C4-2B (cell line): ENCODE results near the gene LYPD6.

ENCODE experiments used
- H3K27ac ChIP-seq: fragments of 450-650 bp; 2 replicates; pipeline ENCODE4 v1.5.1; 2017
- ZFX ChIP-seq: fragments of 450-650 bp; IDR thresholded peaks from 2 replicates; pipeline ENCODE4 v1.6.1; 2017
- TF ChIP-seq, protein P1 (sequence below): fragments of 450-650 bp; conservative IDR thresholded peaks from 2 replicates; pipeline ENCODE4 v1.5.1; 2017; ENCODE audit warnings: mild to moderate bottlenecking

The LYPD6 gene

DNA sequence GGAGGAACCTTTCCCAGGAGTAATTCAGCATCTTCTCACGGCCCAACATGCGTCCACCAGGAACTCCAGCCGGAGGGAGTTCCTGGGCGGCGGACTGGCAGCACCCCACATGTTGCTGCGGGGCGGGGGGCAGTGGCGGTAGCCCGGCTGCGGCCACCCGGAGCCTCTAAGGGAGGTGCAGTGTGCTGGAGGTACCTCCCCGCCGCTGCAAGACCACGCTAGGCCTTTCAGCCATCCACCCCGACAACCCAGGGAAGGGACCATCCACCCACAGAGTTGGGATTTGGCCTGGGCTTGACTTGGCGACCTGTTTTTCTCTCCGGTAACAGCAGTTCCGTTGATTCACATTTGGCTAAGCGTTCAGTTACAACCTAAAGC, 625 bp downstream of the LYPD6 start:
- no peak for TF ChIP-seq ZFX
- TF ChIP-seq, protein P1, sequence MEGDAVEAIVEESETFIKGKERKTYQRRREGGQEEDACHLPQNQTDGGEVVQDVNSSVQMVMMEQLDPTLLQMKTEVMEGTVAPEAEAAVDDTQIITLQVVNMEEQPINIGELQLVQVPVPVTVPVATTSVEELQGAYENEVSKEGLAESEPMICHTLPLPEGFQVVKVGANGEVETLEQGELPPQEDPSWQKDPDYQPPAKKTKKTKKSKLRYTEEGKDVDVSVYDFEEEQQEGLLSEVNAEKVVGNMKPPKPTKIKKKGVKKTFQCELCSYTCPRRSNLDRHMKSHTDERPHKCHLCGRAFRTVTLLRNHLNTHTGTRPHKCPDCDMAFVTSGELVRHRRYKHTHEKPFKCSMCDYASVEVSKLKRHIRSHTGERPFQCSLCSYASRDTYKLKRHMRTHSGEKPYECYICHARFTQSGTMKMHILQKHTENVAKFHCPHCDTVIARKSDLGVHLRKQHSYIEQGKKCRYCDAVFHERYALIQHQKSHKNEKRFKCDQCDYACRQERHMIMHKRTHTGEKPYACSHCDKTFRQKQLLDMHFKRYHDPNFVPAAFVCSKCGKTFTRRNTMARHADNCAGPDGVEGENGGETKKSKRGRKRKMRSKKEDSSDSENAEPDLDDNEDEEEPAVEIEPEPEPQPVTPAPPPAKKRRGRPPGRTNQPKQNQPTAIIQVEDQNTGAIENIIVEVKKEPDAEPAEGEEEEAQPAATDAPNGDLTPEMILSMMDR, result no peak
- peak overlapping the region; percentile 79 for H3K27ac ChIP-seq

DNA sequence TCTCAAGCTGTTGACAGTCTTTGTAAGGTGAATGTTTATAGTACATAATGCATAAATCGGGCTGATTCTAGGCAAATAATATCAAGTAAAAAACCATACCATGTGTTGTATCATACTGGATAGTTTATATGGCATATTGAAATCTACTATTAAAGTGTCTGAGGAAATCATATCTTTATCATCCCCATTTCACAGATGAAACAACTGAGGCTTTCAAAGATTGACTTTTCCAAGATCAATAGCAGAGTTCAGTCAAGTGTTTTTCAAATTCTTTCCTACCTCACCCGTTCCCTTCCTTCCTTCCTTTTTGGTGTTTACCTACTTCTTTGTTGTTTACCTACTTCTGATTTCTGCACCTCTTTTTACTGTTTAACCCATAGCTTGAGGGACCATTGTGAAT, 2.0 kb downstream of the LYPD6 start:
- TF ChIP-seq, protein P1, result no peak
- no peak for TF ChIP-seq ZFX

DNA sequence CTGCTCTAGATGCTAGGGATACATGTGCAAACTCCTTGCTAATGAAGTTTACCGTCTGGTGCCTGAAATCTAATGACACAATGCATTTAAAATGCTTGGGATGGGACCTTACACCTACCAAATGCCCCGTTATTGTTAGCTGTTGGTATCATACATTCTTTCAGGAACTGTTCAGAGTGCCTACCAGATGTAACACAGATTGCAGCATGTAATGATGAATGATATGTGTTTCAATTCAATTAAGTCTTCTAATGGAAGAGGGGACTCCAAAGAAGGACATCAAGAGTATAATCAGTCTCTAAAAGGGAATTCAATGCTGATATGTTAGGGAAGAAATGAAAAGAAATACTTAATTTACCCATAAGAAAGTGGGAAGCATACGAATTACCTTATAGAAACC, 3.2 kb downstream of the LYPD6 start:
- TF ChIP-seq ZFX, result no peak

More for the DNA sequence above, 2.0 kb downstream of the LYPD6 start:
- no peak overlapping the region for H3K27ac ChIP-seq

DNA sequence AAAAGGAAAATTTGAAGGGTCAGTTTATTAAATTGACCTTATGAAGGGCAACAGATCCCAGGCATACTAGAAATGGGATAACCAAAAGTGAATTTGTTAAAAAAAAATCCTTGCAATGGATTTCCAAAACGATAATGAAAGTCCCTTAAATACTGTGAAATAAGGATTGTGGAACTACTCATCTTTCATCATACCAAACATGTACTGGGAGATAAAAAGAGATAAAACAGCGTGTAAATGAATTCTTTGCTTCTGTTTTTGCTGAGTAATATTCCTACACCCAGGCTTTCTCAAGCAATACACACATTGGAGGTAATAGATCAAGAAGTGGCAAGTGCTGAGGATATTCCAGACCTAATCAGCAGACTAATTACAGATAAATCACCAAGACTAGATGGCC, 3.8 kb downstream of the LYPD6 start:
- TF ChIP-seq ZFX, result no peak
- H3K27ac ChIP-seq, result no peak overlapping the region

More for the DNA sequence above, 3.2 kb downstream of the LYPD6 start:
- no peak overlapping the region for H3K27ac ChIP-seq

DNA sequence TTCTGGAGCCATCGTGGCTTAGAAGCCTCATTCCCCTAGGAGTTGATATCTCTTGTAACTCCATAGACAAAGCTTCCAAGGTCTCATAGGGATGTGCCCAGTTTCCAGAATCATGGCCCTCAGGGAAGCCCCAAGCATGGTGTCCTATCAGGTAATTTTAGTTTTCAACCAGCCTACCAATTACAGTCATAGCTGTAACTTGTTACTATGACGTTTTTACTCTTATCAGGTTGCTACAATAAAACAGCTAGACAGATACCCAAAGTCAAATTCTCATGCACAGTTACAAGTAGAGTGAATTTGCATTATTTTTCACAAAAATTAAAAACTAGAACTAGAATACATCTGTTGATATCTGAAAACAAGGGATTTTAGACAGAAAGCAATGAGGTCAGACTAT, 8.9 kb downstream of the LYPD6 start:
- no peak overlapping the region for H3K27ac ChIP-seq
- TF ChIP-seq, protein P1, result no peak
- no peak for TF ChIP-seq ZFX

DNA sequence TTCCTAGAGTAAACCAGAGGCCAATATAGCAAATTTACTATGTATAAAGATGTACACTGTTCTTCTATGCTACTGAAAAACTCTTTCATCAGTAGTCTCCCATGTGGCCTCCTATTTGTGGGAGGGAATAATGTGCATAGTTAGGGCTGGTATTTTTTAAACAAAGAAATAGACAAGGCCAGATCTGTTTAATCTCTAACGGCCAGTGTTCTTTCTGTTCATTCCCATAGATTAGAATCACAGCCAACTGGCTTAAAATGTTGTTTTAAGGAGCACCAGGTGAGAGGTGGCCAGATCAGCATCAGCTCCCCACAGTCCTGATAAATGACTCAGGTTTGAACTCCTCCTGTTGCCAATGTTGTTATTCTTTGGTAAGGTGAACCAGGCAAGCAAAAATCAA, 12.1 kb downstream of the LYPD6 start:
- TF ChIP-seq, protein P1, result no peak
- TF ChIP-seq ZFX, result no peak
- H3K27ac ChIP-seq, result no peak overlapping the region

DNA sequence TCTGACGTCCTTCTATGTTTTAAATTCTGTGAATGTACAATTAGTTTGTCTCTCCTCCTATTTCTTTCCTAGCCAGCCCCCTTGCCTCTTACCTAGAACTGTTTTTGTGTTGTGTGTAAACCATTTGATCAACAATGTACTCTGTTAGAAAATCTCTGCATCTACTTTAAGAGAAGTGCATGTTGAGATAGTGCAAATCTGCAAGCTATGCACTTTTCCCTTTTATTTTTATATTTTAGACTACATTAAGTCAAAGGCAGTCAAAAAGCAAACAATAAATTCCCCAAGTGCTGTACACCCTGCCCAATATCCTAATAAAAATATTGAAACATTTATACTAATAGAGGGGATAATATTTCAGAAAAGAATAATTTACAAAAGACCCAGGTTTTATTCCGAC, 13.7 kb downstream of the LYPD6 start:
- H3K27ac ChIP-seq, result no peak overlapping the region
- TF ChIP-seq, protein P1, result no peak
- TF ChIP-seq ZFX, result no peak

DNA sequence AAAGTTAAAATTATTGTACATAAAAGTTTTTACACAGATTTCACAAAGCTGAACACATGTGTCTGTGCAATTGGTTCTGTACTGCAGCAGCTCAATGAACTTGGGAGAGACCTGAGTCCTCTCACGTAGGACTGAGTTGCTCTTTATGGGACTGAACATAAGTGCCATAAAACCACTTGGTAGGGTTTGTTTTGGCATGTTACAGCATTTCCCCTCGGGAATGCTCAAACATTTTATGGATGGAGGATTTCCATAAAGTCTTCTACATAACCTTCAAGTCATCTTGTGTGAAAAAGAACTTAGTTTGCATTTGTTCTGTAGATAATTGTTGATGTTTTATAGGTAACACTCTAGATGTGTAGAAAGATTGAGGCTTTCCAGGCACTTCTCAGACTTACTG, 15.9 kb downstream of the LYPD6 start:
- H3K27ac ChIP-seq, result no peak overlapping the region
- TF ChIP-seq, protein P1, result no peak
- TF ChIP-seq ZFX, result no peak

DNA sequence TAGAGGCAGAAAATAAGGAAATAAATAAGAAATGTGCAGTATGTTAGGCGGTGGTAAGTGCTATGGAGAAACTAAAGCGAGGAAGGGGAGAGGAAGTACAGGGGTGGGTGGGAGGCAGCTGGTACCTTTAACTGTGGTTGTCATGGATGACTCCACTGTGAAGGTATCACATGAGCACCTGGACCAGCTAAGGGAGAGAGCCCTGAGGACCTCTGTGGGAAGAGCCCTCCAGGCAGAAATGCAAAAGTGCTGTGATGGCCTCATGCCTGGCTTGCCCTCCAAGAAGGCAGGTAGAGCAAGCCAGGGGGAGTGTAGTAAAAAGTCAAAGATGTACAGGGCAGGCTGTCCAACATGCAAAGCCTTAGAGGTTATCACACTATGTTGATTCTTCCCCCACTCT, 17.9 kb downstream of the LYPD6 start:
- H3K27ac ChIP-seq, result no peak overlapping the region
- TF ChIP-seq, protein P1, result no peak
- no peak for TF ChIP-seq ZFX
